Prostate gland (tissue), 2 donors: ENCODE measurements around the gene WDR41.

Experiments
- POLR2AphosphoS5 ChIP-seq: sonication (generic); formaldehyde crosslinking; IDR thresholded peaks from one replicate; pipeline ENCODE4 v1.6.1; 2017; ENCODE audit warnings: antibody characterized with exemption
- TF ChIP-seq, protein P1 (sequence below), 4 experiments: fragments of 200-600 bp in 2 of 4; fragments of 450-650 bp in 2 of 4; sonication (generic) in 2 of 4; IDR thresholded peaks; 1 replicate in 3 of 4; 2 replicates in 1 of 4; pipeline ENCODE4 v1.5.1; 2016 to 2019; ENCODE audit warnings: antibody characterized with exemption in 4 of 4, mild to moderate bottlenecking in 2 of 4, moderate library complexity in 2 of 4

DNA sequence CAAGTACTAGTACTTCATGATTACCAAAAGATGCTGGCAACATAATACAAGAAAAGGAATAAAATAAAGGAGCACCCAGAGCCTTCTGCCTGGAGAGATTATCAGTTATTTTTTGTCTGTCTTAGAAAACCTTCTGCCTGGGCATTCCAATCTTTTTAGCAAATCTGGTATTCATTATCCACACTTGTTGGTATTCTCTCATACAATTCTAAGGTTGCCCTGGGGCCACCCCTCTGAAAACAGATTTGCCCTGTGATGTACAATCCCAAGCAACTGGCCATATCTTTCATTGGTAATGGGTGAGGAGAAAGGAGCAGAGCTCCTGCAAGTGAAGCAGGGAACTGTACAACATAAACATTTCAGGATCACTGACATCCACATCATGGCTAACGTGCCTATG is 47.8 kb downstream of the WDR41 start:
- TF ChIP-seq, protein P1, sequence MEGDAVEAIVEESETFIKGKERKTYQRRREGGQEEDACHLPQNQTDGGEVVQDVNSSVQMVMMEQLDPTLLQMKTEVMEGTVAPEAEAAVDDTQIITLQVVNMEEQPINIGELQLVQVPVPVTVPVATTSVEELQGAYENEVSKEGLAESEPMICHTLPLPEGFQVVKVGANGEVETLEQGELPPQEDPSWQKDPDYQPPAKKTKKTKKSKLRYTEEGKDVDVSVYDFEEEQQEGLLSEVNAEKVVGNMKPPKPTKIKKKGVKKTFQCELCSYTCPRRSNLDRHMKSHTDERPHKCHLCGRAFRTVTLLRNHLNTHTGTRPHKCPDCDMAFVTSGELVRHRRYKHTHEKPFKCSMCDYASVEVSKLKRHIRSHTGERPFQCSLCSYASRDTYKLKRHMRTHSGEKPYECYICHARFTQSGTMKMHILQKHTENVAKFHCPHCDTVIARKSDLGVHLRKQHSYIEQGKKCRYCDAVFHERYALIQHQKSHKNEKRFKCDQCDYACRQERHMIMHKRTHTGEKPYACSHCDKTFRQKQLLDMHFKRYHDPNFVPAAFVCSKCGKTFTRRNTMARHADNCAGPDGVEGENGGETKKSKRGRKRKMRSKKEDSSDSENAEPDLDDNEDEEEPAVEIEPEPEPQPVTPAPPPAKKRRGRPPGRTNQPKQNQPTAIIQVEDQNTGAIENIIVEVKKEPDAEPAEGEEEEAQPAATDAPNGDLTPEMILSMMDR (IDR thresholded peaks at IDR 0.05) = no peak
- no peak for TF ChIP-seq POLR2AphosphoS5
